Measurements from ENCODE around the gene ZFYVE27. TPM values are rescaled to one million over a fixed set of nuclear protein-coding genes. Genes with fewer than 3 reads are reported as not detected.

ZFYVE27 gene
- total and polyA plus RNA-seq, 10 of the 15 experiments (the other 5 are each of a cell fraction or from before 2014, with no cell fraction given) = 1.1 to 28.9 (median 21.4) TPM

- no peaks in the 10 kb centered on the region; the same call in 2 of the 3 replicates for H3K9me3 ChIP-seq (replicated peaks; ENCODE audit: control insufficient read depth, insufficient read depth, low read length)
- H3K9ac ChIP-seq (ENCODE audit: control insufficient read depth, insufficient read depth, low read length) = no peak overlapping the region
- no TSS peak for BruUV-seq (replicated peaks)
- 58% methylated on average over 8 of the region's 8 CpGs for WGBS (ENCODE audit: insufficient coverage, insufficient replicate concordance, low lambda C conversion rate, missing lambda C conversion rate)
- CTCF ChIA-PET = interaction anchor here (1.1 to 21.5 kb wide), 4 partner anchors 9 to 142 kb away, joined by 3 to 416 read pairs (median 15); partner anchors contain the start of genes MARVELD1 and ZFYVE27
- no peaks in the 10 kb centered on the region for H3K36me3 ChIP-seq (ENCODE audit: control insufficient read depth in 2 of 2, insufficient read depth in 2 of 2, low read length in 1 of 2)
- no peak for FAIRE-seq
- H4K20me1 ChIP-seq (ENCODE audit: control insufficient read depth, insufficient read depth) = no peaks in the 10 kb centered on the region
- in situ Hi-C loops (cut with MboI) (no loop called here), intact Hi-C loops (cut with micrococcal nuclease; ENCODE audit: unreplicated experiment) (no loop called here)
- no peaks in the 10 kb centered on the region for H3K4me1 ChIP-seq (ENCODE audit: control insufficient read depth, insufficient read depth, low read length)
- H2AFZ ChIP-seq (ENCODE audit: control insufficient read depth, low read depth, low read length) = no peak overlapping the region
- no peak for DNase-seq (ENCODE audit: low read depth, low spot score)
- H3K27me3 ChIP-seq (replicated peaks in 1 of 2; ENCODE audit: control insufficient read depth in 2 of 2, insufficient read depth in 2 of 2, low read length in 1 of 2) = no peaks in the 10 kb centered on the region
- RAD21 ChIA-PET (ENCODE audit: unreplicated experiment) = interaction anchor here (0.7 to 1.1 kb wide), 2 partner anchors 25 to 41 kb away, joined by 3 to 7 read pairs; no protein-coding TSS in a partner anchor
- H3K4me3 ChIP-seq = no peak overlapping the region
- H3K27ac ChIP-seq (ENCODE audit: control insufficient read depth, insufficient read depth) = no peak overlapping the region
- SMC1A ChIA-PET (ENCODE audit: uncharacterized antibody, unreplicated experiment) = interaction anchor here (0.8 to 1.0 kb wide), 3 partner anchors 24 to 50 kb away, joined by 3 read pairs; no protein-coding TSS in a partner anchor
- POLR2A ChIA-PET = no interaction called here
- no peak for ATAC-seq
- TF ChIP-seq MAX (IDR thresholded peaks at IDR 0.05; ENCODE audit: low read depth, low read length) (no peak), BMI1 (IDR thresholded peaks at IDR 0.05; ENCODE audit: borderline replicate concordance) (no peak), JUNB (IDR thresholded peaks at IDR 0.05) (peak; percentile 48), BACH1 (IDR thresholded peaks at IDR 0.05; ENCODE audit: borderline replicate concordance) (no peak), CBX5 (IDR thresholded peaks at IDR 0.05; ENCODE audit: low read depth) (no peak), STAT1 (conservative IDR thresholded peaks at IDR 0.05) (no peak), POU2F2 (IDR thresholded peaks at IDR 0.05; ENCODE audit: borderline replicate concordance, low read depth, low read length) (no peak), MYB (IDR thresholded peaks at IDR 0.05; ENCODE audit: borderline replicate concordance, low read depth, low read length) (no peak), KDM1A (IDR thresholded peaks at IDR 0.05; ENCODE audit: borderline replicate concordance) (no peak), GABPA (IDR thresholded peaks at IDR 0.05; ENCODE audit: low read depth) (no peak), SMC3 (IDR thresholded peaks at IDR 0.05; ENCODE audit: borderline replicate concordance, low read length) (no peak), KAT2A (conservative IDR thresholded peaks at IDR 0.05; ENCODE audit: control insufficient read depth, low read depth, low read length) (no peak), YY1 (IDR thresholded peaks at IDR 0.05; ENCODE audit: low read depth, low read length) (peak; percentile 26; the same call in 1 of the 2 replicates), CHD4 (IDR thresholded peaks at IDR 0.05) (no peak), EGR1 (IDR thresholded peaks at IDR 0.05; ENCODE audit: borderline replicate concordance in 1 of 2, low read depth in 2 of 2, low read length in 2 of 2) (no peak), SUPT20H (IDR thresholded peaks at IDR 0.05; ENCODE audit: borderline replicate concordance, control insufficient read depth, low read depth, low read length) (no peak)
- H3K4me2 ChIP-seq (ENCODE audit: control insufficient read depth, insufficient read depth) = no peak overlapping the region
- H3K79me2 ChIP-seq (ENCODE audit: control insufficient read depth, insufficient read depth, low read length) = no peaks in the 10 kb centered on the region
These were observed 10.2 kb upstream of the ZFYVE27 start for GRCh38 chr10:97726636-97727178.
